ENCODE data around the gene KIF3B. TPM values are rescaled to one million over a fixed set of nuclear protein-coding genes. Genes with fewer than 3 reads are reported as not detected.

Gene KIF3B
- total RNA-seq, 1 donor from 2014 or later = 10.4 TPM

- no peaks in the 10 kb centered on the region for H3K27me3 ChIP-seq (ENCODE audit: control insufficient read depth in 3 of 3, insufficient read depth in 3 of 3, low read length in 3 of 3)
- no peak overlapping the region for H3K4me3 ChIP-seq (ENCODE audit: low read length in 3 of 3)
- H3K9ac ChIP-seq (ENCODE audit: low read depth in 1 of 3, low read length in 3 of 3) = no peak overlapping the region
- no peaks in the 10 kb centered on the region for H3K36me3 ChIP-seq (ENCODE audit: control insufficient read depth in 3 of 3, insufficient read depth in 3 of 3, low read length in 3 of 3)
- H3K9me3 ChIP-seq (ENCODE audit: control insufficient read depth in 3 of 3, low read length in 3 of 3) = no peaks in the 10 kb centered on the region
- H3K4me1 ChIP-seq (ENCODE audit: control insufficient read depth in 3 of 3, insufficient read depth in 3 of 3, low read length in 3 of 3) = peaks cover 0 to 6% (median 4%) of the 10 kb centered on the region in 3 donors
- H3K27ac ChIP-seq (ENCODE audit: low read depth, low read length) = no peak overlapping the region
Measured at GRCh38 chr20:32289661-32290431, 12.4 kb downstream of the KIF3B start.

- H3K9me3 ChIP-seq (ENCODE audit: control insufficient read depth in 3 of 3, low read length in 3 of 3) = no peaks in the 10 kb centered on the region
- H3K9ac ChIP-seq (ENCODE audit: low read depth in 1 of 3, low read length in 3 of 3) = no peak overlapping the region
- H3K27ac ChIP-seq (ENCODE audit: low read depth, low read length) = no peak overlapping the region
- H3K4me1 ChIP-seq (ENCODE audit: control insufficient read depth in 3 of 3, insufficient read depth in 3 of 3, low read length in 3 of 3) = no peaks in the 10 kb centered on the region
- H3K4me3 ChIP-seq (ENCODE audit: low read length in 3 of 3) = no peak overlapping the region
- H3K27me3 ChIP-seq (ENCODE audit: control insufficient read depth in 3 of 3, insufficient read depth in 3 of 3, low read length in 3 of 3) = no peaks in the 10 kb centered on the region
- H3K36me3 ChIP-seq (ENCODE audit: control insufficient read depth in 3 of 3, insufficient read depth in 3 of 3, low read length in 3 of 3) = no peaks in the 10 kb centered on the region
Measured at GRCh38 chr20:32291166-32291565, 13.7 kb downstream of the KIF3B start.

GRCh38 chr20:32292548-32292947 is 15.1 kb downstream of the KIF3B start:
- Histone ChIP-seq H3K4me3 (ENCODE audit: low read length in 3 of 3) (no peak overlapping the region), H3K9ac (ENCODE audit: low read depth in 1 of 3, low read length in 3 of 3) (no peak overlapping the region), H3K27me3 (ENCODE audit: control insufficient read depth in 3 of 3, insufficient read depth in 3 of 3, low read length in 3 of 3) (no peaks in the 10 kb centered on the region), H3K36me3 (ENCODE audit: control insufficient read depth in 3 of 3, insufficient read depth in 3 of 3, low read length in 3 of 3) (no peaks in the 10 kb centered on the region), H3K27ac (ENCODE audit: low read depth, low read length) (no peak overlapping the region), H3K4me1 (ENCODE audit: control insufficient read depth in 3 of 3, insufficient read depth in 3 of 3, low read length in 3 of 3) (peaks cover 0 to 5% (median 3%) of the 10 kb centered on the region in 3 donors), H3K9me3 (ENCODE audit: control insufficient read depth in 3 of 3, low read length in 3 of 3) (no peaks in the 10 kb centered on the region)

GRCh38 chr20:32294071-32294470 is 16.6 kb downstream of the KIF3B start:
- peaks cover 0 to 5% (median 3%) of the 10 kb centered on the region in 3 donors for H3K4me1 ChIP-seq (ENCODE audit: control insufficient read depth in 3 of 3, insufficient read depth in 3 of 3, low read length in 3 of 3)
- H3K9me3 ChIP-seq (ENCODE audit: control insufficient read depth in 3 of 3, low read length in 3 of 3) = no peaks in the 10 kb centered on the region
- no peak overlapping the region for H3K9ac ChIP-seq (ENCODE audit: low read depth in 1 of 3, low read length in 3 of 3)
- H3K27me3 ChIP-seq (ENCODE audit: control insufficient read depth in 3 of 3, insufficient read depth in 3 of 3, low read length in 3 of 3) = no peaks in the 10 kb centered on the region
- H3K36me3 ChIP-seq (ENCODE audit: control insufficient read depth in 3 of 3, insufficient read depth in 3 of 3, low read length in 3 of 3) = no peaks in the 10 kb centered on the region
- H3K4me3 ChIP-seq (ENCODE audit: low read length in 3 of 3) = no peak overlapping the region
- no peak overlapping the region for H3K27ac ChIP-seq (ENCODE audit: low read depth, low read length)

GRCh38 chr20:32296412-32296811 is 19.0 kb downstream of the KIF3B start:
- Histone ChIP-seq H3K4me1 (ENCODE audit: control insufficient read depth in 3 of 3, insufficient read depth in 3 of 3, low read length in 3 of 3) (peaks cover 0 to 5% (median 3%) of the 10 kb centered on the region in 3 donors), H3K27ac (ENCODE audit: low read depth, low read length) (no peak overlapping the region), H3K9ac (ENCODE audit: low read depth in 1 of 3, low read length in 3 of 3) (no peak overlapping the region), H3K27me3 (ENCODE audit: control insufficient read depth in 3 of 3, insufficient read depth in 3 of 3, low read length in 3 of 3) (no peaks in the 10 kb centered on the region), H3K9me3 (ENCODE audit: control insufficient read depth in 3 of 3, low read length in 3 of 3) (no peaks in the 10 kb centered on the region), H3K36me3 (ENCODE audit: control insufficient read depth in 3 of 3, insufficient read depth in 3 of 3, low read length in 3 of 3) (no peaks in the 10 kb centered on the region), H3K4me3 (ENCODE audit: low read length in 3 of 3) (no peak overlapping the region)

GRCh38 chr20:32296819-32297420 is 19.5 kb downstream of the KIF3B start:
- Histone ChIP-seq H3K4me1 (ENCODE audit: control insufficient read depth in 3 of 3, insufficient read depth in 3 of 3, low read length in 3 of 3) (peaks cover 0 to 5% (median 3%) of the 10 kb centered on the region in 3 donors), H3K36me3 (ENCODE audit: control insufficient read depth in 3 of 3, insufficient read depth in 3 of 3, low read length in 3 of 3) (no peaks in the 10 kb centered on the region), H3K9me3 (ENCODE audit: control insufficient read depth in 3 of 3, low read length in 3 of 3) (no peaks in the 10 kb centered on the region), H3K9ac (ENCODE audit: low read depth in 1 of 3, low read length in 3 of 3) (no peak overlapping the region), H3K4me3 (ENCODE audit: low read length in 3 of 3) (no peak overlapping the region), H3K27ac (ENCODE audit: low read depth, low read length) (no peak overlapping the region), H3K27me3 (ENCODE audit: control insufficient read depth in 3 of 3, insufficient read depth in 3 of 3, low read length in 3 of 3) (no peaks in the 10 kb centered on the region)

- H3K4me3 ChIP-seq (ENCODE audit: low read length in 3 of 3) = no peak overlapping the region
Measured at GRCh38 chr20:32297439-32297838, 20.0 kb downstream of the KIF3B start.

GRCh38 chr20:32300647-32301046 is 23.2 kb downstream of the KIF3B start:
- H3K4me3 ChIP-seq (ENCODE audit: low read length in 3 of 3) = no peak overlapping the region
- no peaks in the 10 kb centered on the region for H3K36me3 ChIP-seq (ENCODE audit: control insufficient read depth in 3 of 3, insufficient read depth in 3 of 3, low read length in 3 of 3)
- H3K27me3 ChIP-seq (ENCODE audit: control insufficient read depth in 3 of 3, insufficient read depth in 3 of 3, low read length in 3 of 3) = no peaks in the 10 kb centered on the region
- no peak overlapping the region for H3K27ac ChIP-seq (ENCODE audit: low read depth, low read length)
- H3K9me3 ChIP-seq (ENCODE audit: control insufficient read depth in 3 of 3, low read length in 3 of 3) = no peaks in the 10 kb centered on the region
- H3K9ac ChIP-seq (ENCODE audit: low read depth in 1 of 3, low read length in 3 of 3) = no peak overlapping the region
- peaks cover 0 to 5% (median 3%) of the 10 kb centered on the region in 3 donors for H3K4me1 ChIP-seq (ENCODE audit: control insufficient read depth in 3 of 3, insufficient read depth in 3 of 3, low read length in 3 of 3)

More at GRCh38 chr20:32297439-32297838, 20.0 kb downstream of the KIF3B start:
- Histone ChIP-seq H3K9ac (ENCODE audit: low read depth in 1 of 3, low read length in 3 of 3) (no peak overlapping the region), H3K9me3 (ENCODE audit: control insufficient read depth in 3 of 3, low read length in 3 of 3) (no peaks in the 10 kb centered on the region), H3K27me3 (ENCODE audit: control insufficient read depth in 3 of 3, insufficient read depth in 3 of 3, low read length in 3 of 3) (no peaks in the 10 kb centered on the region), H3K36me3 (ENCODE audit: control insufficient read depth in 3 of 3, insufficient read depth in 3 of 3, low read length in 3 of 3) (no peaks in the 10 kb centered on the region), H3K27ac (ENCODE audit: low read depth, low read length) (no peak overlapping the region), H3K4me1 (ENCODE audit: control insufficient read depth in 3 of 3, insufficient read depth in 3 of 3, low read length in 3 of 3) (peaks cover 0 to 5% (median 3%) of the 10 kb centered on the region in 3 donors)

- Histone ChIP-seq H3K27ac (ENCODE audit: low read depth, low read length) (no peak overlapping the region), H3K36me3 (ENCODE audit: control insufficient read depth in 3 of 3, insufficient read depth in 3 of 3, low read length in 3 of 3) (no peaks in the 10 kb centered on the region), H3K4me1 (ENCODE audit: control insufficient read depth in 3 of 3, insufficient read depth in 3 of 3, low read length in 3 of 3) (peaks cover 0 to 2% (median 2%) of the 10 kb centered on the region in 3 donors), H3K9ac (ENCODE audit: low read depth in 1 of 3, low read length in 3 of 3) (no peak overlapping the region), H3K9me3 (ENCODE audit: control insufficient read depth in 3 of 3, low read length in 3 of 3) (no peaks in the 10 kb centered on the region), H3K4me3 (ENCODE audit: low read length in 3 of 3) (no peak overlapping the region), H3K27me3 (ENCODE audit: control insufficient read depth in 3 of 3, insufficient read depth in 3 of 3, low read length in 3 of 3) (no peaks in the 10 kb centered on the region)
Measured at GRCh38 chr20:32301719-32302506, 24.5 kb downstream of the KIF3B start.

GRCh38 chr20:32302507-32302872 is 25.0 kb downstream of the KIF3B start:
- H3K4me1 ChIP-seq (ENCODE audit: control insufficient read depth in 3 of 3, insufficient read depth in 3 of 3, low read length in 3 of 3) = no peaks in the 10 kb centered on the region
- H3K36me3 ChIP-seq (ENCODE audit: control insufficient read depth in 3 of 3, insufficient read depth in 3 of 3, low read length in 3 of 3) = no peaks in the 10 kb centered on the region
- no peak overlapping the region for H3K4me3 ChIP-seq (ENCODE audit: low read length in 3 of 3)
- H3K9ac ChIP-seq (ENCODE audit: low read depth in 1 of 3, low read length in 3 of 3) = no peak overlapping the region
- no peak overlapping the region for H3K27ac ChIP-seq (ENCODE audit: low read depth, low read length)
- H3K27me3 ChIP-seq (ENCODE audit: control insufficient read depth in 3 of 3, insufficient read depth in 3 of 3, low read length in 3 of 3) = no peaks in the 10 kb centered on the region
- H3K9me3 ChIP-seq (ENCODE audit: control insufficient read depth in 3 of 3, low read length in 3 of 3) = no peaks in the 10 kb centered on the region

All from skeletal muscle tissue (tissue), 4 donors.